Stomach (tissue), 9 donors: ENCODE measurements around the gene NHLH2. TPM values are rescaled to one million over a fixed set of nuclear protein-coding genes. Genes with fewer than 3 reads are reported as not detected.
A peak's percentile ranks its signal among the peaks of the same experiment; 100 is the strongest.

Experiments used
- DNase-seq, 2 donors: peaks; one replicate each; pipeline versions ENCODE4 v3.0.0 to v3.0.0-alpha.2; 2013 to 2019
- H3K27ac ChIP-seq, 5 donors: fragments of 200-600 bp in 4 of 5; sonication (generic) in 4 of 5; one replicate each; pipeline ENCODE4 v1.5.1; 2013 to 2019; ENCODE audit warnings: mild to moderate bottlenecking in 1 of 5, moderate library complexity in 1 of 5
- H3K27me3 ChIP-seq, 3 donors: fragments of 200-600 bp; sonication (generic); one replicate each; pipeline ENCODE4 v1.5.1; 2017 to 2019; ENCODE audit warnings: mixed run types in 1 of 3
- H3K36me3 ChIP-seq, 4 donors: fragments of 200-600 bp; sonication (generic); 1 replicate in 3 of 4; 2 replicates in 1 of 4; pipeline ENCODE4 v1.5.1; 2016 to 2019
- H3K4me1 ChIP-seq, 4 donors: fragments of 200-600 bp; sonication (generic); one replicate each; pipeline ENCODE4 v1.5.1; 2016 to 2019
- H3K4me3 ChIP-seq, 4 donors: fragments of 200-600 bp; sonication (generic) in 3 of 4; one replicate each; pipeline ENCODE4 v1.5.1; 2016 to 2019; ENCODE audit warnings: mild to moderate bottlenecking in 1 of 4
- H3K9me3 ChIP-seq, 4 donors: fragments of 200-600 bp; sonication (generic); one replicate each; pipeline ENCODE4 v1.5.1; 2016 to 2019
- EP300 ChIP-seq: sonication (generic); formaldehyde crosslinking; IDR thresholded peaks from one replicate; pipeline ENCODE4 v1.6.1; 2017; ENCODE audit warnings: antibody characterized with exemption
- POLR2A ChIP-seq, 4 donors: fragments of 450-650 bp; IDR thresholded peaks; one replicate each; pipeline ENCODE4 v1.6.1; 2016; ENCODE audit warnings: antibody characterized with exemption in 4 of 4, control low read depth in 2 of 4, mild to moderate bottlenecking in 1 of 4, moderate library complexity in 1 of 4
- POLR2AphosphoS5 ChIP-seq, 3 donors: sonication (generic); formaldehyde crosslinking; IDR thresholded peaks; one replicate each; pipeline ENCODE4 v1.6.1; 2016; ENCODE audit warnings: antibody characterized with exemption in 3 of 3
- WGBS, 5 donors: extraction: QIAGEN DNeasy Blood & Tissue Kit in 3 of 5; methylation state at CpG; one replicate each; pipeline versions ENCODE4 v1.1.5 to v1.1.7; 2013 to 2018; 5-methylcytosine and 5-hydroxymethylcytosine counted together
- intact Hi-C: fragments of 100-400 bp; cut with DNase I; formaldehyde crosslinking; loops from one replicate; pipeline ENCODE4 v1.15.1; 2023; ENCODE audit warnings: low total_unique reads
- polyA plus RNA-seq, 3 donors: library from polyadenylated mRNA; stranded (reverse); fragments of 200-250 nt; gene quantifications; one replicate each; pipeline ENCODE4 v1.2.3, GENCODE V29; 2013
- total RNA-seq, 5 donors: library from RNA; depleted of rRNA; stranded (reverse); fragments of >200 nt; gene quantifications; one replicate each; pipeline versions ENCODE4 v1.1.0 to v1.2.3, GENCODE V29; 2014 to 2016
- TF ChIP-seq, protein P1 (sequence below), 7 experiments: fragments of 450-650 bp in 4 of 7; fragments of 200-600 bp in 3 of 7; sonication (generic) in 3 of 7; IDR thresholded peaks; one replicate each; pipeline ENCODE4 v1.5.1; 2016 to 2019; ENCODE audit warnings: antibody characterized with exemption in 7 of 7, control low read depth in 2 of 7, mild to moderate bottlenecking in 1 of 7
- donor health status: healthy with polysubstance abuse.
- donor health status: Bipolar disorder and iron deficiency.
- donor health status: healthy.

Gene NHLH2
- total and polyA plus RNA-seq, 8 donors: 0.31 to 1.5 TPM; not detected in 6

DNA sequence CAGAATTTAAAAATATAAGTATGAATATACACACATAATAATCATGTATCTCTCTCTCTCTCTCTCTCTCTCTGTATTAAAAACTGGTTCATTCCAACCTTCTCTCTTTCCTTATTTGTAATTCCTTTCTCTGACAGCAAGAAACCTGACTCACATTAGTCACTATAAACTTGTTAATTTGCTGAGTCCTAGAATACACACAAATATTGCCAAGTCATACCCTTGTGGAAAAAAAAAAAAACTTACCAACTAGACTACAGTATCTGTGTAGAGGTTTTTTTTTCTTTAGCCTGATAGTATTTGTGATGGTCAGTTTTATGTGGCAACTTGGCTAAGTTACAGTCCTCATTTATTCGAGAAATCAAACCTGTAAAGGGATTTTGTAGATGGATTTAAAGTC lies 26.3 kb upstream of the NHLH2 start:
- intact Hi-C loops: no loop called here
- no peak for TF ChIP-seq EP300
- no peak for TF ChIP-seq POLR2AphosphoS5 (IDR thresholded peaks at IDR 0.05)
- TF ChIP-seq POLR2A (IDR thresholded peaks at IDR 0.05): no peak
- TF ChIP-seq, protein P1, sequence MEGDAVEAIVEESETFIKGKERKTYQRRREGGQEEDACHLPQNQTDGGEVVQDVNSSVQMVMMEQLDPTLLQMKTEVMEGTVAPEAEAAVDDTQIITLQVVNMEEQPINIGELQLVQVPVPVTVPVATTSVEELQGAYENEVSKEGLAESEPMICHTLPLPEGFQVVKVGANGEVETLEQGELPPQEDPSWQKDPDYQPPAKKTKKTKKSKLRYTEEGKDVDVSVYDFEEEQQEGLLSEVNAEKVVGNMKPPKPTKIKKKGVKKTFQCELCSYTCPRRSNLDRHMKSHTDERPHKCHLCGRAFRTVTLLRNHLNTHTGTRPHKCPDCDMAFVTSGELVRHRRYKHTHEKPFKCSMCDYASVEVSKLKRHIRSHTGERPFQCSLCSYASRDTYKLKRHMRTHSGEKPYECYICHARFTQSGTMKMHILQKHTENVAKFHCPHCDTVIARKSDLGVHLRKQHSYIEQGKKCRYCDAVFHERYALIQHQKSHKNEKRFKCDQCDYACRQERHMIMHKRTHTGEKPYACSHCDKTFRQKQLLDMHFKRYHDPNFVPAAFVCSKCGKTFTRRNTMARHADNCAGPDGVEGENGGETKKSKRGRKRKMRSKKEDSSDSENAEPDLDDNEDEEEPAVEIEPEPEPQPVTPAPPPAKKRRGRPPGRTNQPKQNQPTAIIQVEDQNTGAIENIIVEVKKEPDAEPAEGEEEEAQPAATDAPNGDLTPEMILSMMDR (IDR thresholded peaks at IDR 0.05): no peak
- 30 to 61% (median 42%) methylated on average over 1 of the region's 1 CpG for WGBS, 5 donors
- peak in 1 of 2 donors; percentile 13 for DNase-seq
- Histone ChIP-seq H3K9me3 (no peaks in the 10 kb centered on the region), H3K4me3 (no peak overlapping the region), H3K27me3 (peaks cover 0 to 1% (median 0%) of the 10 kb centered on the region in 3 donors), H3K36me3 (no peaks in the 10 kb centered on the region), H3K4me1 (peaks cover 0 to 4% (median 0%) of the 10 kb centered on the region in 4 donors), H3K27ac (no peak overlapping the region)

DNA sequence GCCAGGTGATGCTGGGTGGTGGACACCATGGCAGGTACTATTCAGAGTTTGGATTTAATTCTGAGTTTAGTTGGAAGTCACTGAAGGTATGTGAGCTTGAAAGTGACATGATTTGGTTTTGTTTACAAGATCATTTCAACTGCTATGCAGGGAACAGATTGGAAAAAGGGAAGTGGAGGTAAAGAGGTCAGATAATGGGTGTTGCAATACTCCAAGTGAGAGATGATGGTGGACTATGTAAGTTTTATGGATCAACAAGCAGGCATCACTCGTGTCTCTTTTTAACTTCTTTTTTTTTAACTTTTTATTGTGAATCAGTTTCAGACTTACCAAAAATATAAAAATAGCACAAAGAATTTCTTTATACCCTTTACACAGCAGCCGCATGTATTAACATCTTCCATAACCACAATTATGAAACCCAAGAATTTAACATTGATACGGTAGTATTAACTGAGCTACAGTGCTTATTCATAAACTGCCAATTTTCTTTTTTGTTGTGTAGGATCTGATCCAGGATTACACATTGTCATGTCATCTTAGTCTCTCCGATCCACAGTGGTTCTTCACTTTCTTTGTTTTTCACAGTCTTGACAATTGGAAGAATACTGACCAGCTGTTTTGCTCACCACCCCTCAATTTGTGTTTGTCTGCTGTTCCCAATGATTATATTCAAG lies 24.9 kb upstream of the NHLH2 start:
- no peaks in the 10 kb centered on the region for H3K27me3 ChIP-seq
- H3K9me3 ChIP-seq: no peaks in the 10 kb centered on the region
- peaks cover 0 to 4% (median 0%) of the 10 kb centered on the region in 4 donors for H3K4me1 ChIP-seq
- TF ChIP-seq EP300: no peak
- no peak for TF ChIP-seq POLR2AphosphoS5 (IDR thresholded peaks at IDR 0.05)
- TF ChIP-seq, protein P1 (IDR thresholded peaks at IDR 0.05): no peak
- no peak for TF ChIP-seq POLR2A (IDR thresholded peaks at IDR 0.05)
- whole genome bisulfite sequencing, 5 donors: 51 to 63% (median 60%) methylated on average over 4 of the region's 4 CpGs
- H3K4me3 ChIP-seq: no peak overlapping the region
- no peak for DNase-seq
- H3K36me3 ChIP-seq: no peaks in the 10 kb centered on the region
- intact Hi-C loops: no loop called here
- H3K27ac ChIP-seq: no peak overlapping the region

DNA sequence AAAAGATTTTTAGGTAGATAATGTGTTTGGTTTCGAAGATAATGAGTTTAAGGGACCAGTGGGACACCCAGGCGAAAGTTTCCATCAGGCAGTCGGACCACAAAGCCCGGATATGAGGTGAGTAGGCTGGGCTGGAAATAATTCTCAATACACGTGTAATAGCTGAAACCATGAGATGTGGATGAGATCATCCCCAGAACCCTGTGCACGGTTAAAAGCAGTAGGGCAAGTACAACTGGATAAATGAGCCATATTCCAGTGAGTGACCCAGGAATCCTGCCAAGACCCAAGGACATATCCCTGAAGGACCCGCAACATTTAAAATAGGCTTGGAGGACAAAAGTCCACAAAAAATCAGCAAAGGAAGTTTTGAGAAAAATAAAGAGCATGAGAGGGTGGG lies 21.5 kb upstream of the NHLH2 start:
- 80 to 86% (median 85%) methylated on average over 7 of the region's 7 CpGs for WGBS, 5 donors
- H3K36me3 ChIP-seq: no peaks in the 10 kb centered on the region
- H3K27ac ChIP-seq: no peak overlapping the region
- peaks cover 0 to 4% (median 0%) of the 10 kb centered on the region in 4 donors for H3K4me1 ChIP-seq
- peaks cover 0 to 6% (median 0%) of the 10 kb centered on the region in 3 donors for H3K27me3 ChIP-seq
- no peak for TF ChIP-seq POLR2AphosphoS5 (IDR thresholded peaks at IDR 0.05)
- no peak for TF ChIP-seq EP300
- TF ChIP-seq, protein P1 (IDR thresholded peaks at IDR 0.05): no peak
- TF ChIP-seq POLR2A (IDR thresholded peaks at IDR 0.05): no peak
- intact Hi-C loops: no loop called here
- no peak overlapping the region for H3K4me3 ChIP-seq
- no peak for DNase-seq
- no peaks in the 10 kb centered on the region for H3K9me3 ChIP-seq

DNA sequence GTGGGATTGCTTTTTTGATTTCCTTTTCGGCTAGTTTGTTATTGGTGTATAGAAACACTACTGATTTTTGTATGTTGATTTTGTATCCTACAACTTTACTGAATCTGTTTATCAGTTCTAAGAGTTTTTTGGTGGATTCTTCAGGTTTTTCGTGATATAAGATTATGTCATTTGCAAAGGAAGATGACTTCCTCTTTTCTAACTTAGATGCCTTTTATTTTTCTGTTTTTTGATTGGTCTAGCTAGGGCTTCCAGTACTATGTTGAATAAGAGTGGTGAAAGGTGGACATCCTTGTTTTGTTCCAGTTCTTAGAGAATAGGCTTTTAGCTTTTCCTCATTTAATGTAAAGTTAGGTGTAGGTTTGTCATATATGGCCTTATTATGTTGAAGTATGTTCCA lies 13.1 kb upstream of the NHLH2 start:
- no peak overlapping the region for H3K4me3 ChIP-seq
- whole genome bisulfite sequencing, 5 donors: 0 to 93% (median 63%) methylated on average over 2 of the region's 2 CpGs
- H3K9me3 ChIP-seq: peaks cover 0 to 10% (median 5%) of the 10 kb centered on the region in 4 donors
- no peak for DNase-seq
- intact Hi-C loops: no loop called here
- no peak overlapping the region for H3K27ac ChIP-seq
- no peak for TF ChIP-seq EP300
- TF ChIP-seq, protein P1 (IDR thresholded peaks at IDR 0.05): no peak
- TF ChIP-seq POLR2A (IDR thresholded peaks at IDR 0.05): no peak
- no peak for TF ChIP-seq POLR2AphosphoS5 (IDR thresholded peaks at IDR 0.05)
- no peaks in the 10 kb centered on the region for H3K4me1 ChIP-seq
- H3K36me3 ChIP-seq: no peaks in the 10 kb centered on the region
- no peaks in the 10 kb centered on the region for H3K27me3 ChIP-seq
